Measurements from ENCODE around the gene PTPRE.

PTPRE gene

DNA sequence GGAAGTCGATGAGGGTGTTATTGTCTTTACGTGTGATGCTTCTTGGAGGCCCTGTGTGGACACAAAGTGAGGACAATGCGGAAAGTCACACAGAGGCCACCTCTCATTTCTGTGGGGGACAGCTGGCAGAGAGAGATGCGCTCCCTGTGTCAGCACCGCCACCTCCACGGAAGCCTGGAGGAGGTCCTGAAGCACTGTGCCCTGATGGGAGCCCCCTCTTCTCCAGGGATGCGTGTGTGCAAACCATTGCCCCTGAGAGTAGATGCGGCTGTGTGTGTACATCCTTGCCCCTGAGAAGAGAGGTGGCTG is 2.0 kb downstream of the PTPRE start:
- TF ChIP-seq, protein P1, sequence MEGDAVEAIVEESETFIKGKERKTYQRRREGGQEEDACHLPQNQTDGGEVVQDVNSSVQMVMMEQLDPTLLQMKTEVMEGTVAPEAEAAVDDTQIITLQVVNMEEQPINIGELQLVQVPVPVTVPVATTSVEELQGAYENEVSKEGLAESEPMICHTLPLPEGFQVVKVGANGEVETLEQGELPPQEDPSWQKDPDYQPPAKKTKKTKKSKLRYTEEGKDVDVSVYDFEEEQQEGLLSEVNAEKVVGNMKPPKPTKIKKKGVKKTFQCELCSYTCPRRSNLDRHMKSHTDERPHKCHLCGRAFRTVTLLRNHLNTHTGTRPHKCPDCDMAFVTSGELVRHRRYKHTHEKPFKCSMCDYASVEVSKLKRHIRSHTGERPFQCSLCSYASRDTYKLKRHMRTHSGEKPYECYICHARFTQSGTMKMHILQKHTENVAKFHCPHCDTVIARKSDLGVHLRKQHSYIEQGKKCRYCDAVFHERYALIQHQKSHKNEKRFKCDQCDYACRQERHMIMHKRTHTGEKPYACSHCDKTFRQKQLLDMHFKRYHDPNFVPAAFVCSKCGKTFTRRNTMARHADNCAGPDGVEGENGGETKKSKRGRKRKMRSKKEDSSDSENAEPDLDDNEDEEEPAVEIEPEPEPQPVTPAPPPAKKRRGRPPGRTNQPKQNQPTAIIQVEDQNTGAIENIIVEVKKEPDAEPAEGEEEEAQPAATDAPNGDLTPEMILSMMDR (IDR thresholded peaks at IDR 0.05; ENCODE audit: poor library complexity, severe bottlenecking): no peak
- H3K27me3 ChIP-seq (ENCODE audit: insufficient read depth, poor library complexity, severe bottlenecking): no peaks in the 10 kb centered on the region
- no peak overlapping the region for H3K4me3 ChIP-seq (ENCODE audit: severe bottlenecking)
- H3K9me3 ChIP-seq (ENCODE audit: severe bottlenecking): no peaks in the 10 kb centered on the region
- DNase-seq (ENCODE audit: low spot score): no peak
- H3K36me3 ChIP-seq (ENCODE audit: low read depth): no peaks in the 10 kb centered on the region
- peak overlapping the region; percentile 41 for H3K27ac ChIP-seq (ENCODE audit: poor library complexity, severe bottlenecking)
- peaks cover 11% of the 10 kb centered on the region for H3K4me1 ChIP-seq (ENCODE audit: insufficient read depth, poor library complexity, severe bottlenecking)
- ATAC-seq (ENCODE audit: low read depth): no peak

DNA sequence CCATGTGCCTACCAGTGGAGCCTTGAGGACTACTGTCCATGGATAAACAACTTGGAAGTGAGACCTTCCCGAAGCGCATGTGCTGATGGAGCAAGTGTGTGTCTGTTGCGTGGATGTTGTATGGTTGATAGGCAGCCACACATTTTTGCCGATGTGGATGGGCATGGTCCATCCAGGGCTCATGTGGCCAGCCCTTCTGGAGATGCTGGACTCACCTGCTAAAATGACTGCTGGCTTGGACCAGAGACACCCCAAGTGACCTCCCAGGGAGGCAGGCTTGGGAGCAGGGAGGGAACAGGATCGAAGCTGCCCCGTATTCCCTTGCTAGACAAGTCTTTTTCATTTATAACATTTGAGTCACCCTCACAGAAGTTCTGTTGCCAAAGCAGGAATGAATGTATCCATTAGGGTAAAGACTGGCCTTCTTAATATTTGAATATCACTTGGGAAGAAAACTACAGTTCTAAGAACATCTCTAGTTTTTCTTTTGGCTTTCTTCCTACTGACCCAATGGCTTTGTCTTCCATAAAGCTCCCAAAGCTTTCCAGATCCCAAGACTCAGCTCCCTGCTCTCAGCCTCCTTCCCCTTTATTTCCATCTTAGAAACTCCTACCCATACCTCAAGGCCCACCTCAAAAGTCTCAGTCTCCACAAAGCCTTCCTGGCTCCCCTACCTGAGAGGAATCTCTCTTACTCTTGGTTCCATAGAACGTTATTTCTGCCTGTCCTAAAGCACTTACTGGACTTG is 3.0 kb downstream of the PTPRE start:
- ATAC-seq (ENCODE audit: low read depth) (no peak), DNase-seq (ENCODE audit: low spot score) (no peak)
- Histone ChIP-seq H3K36me3 (ENCODE audit: low read depth) (no peaks in the 10 kb centered on the region), H3K27me3 (ENCODE audit: insufficient read depth, poor library complexity, severe bottlenecking) (no peaks in the 10 kb centered on the region), H3K27ac (ENCODE audit: poor library complexity, severe bottlenecking) (no peak overlapping the region), H3K4me1 (ENCODE audit: insufficient read depth, poor library complexity, severe bottlenecking) (peaks cover 11% of the 10 kb centered on the region), H3K4me3 (ENCODE audit: severe bottlenecking) (no peak overlapping the region), H3K9me3 (ENCODE audit: severe bottlenecking) (no peaks in the 10 kb centered on the region)
- TF ChIP-seq, protein P1 (IDR thresholded peaks at IDR 0.05; ENCODE audit: poor library complexity, severe bottlenecking): no peak

DNA sequence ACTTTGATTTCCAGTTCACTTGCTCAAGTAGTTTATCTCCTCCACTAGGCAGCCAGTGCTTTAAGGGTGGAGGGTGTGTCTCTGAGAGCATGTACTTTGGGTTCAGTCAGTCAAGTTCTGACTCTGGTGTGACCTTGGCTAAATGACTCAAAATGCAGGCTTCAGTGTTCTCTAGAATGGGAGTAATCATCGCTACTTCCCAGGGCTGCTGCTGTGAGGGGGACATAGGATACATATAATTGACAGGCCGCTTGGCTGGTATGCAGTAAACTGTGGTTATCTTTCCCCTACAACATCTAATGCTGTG is 3.5 kb downstream of the PTPRE start:
- Histone ChIP-seq H3K36me3 (ENCODE audit: low read depth) (no peaks in the 10 kb centered on the region), H3K4me3 (ENCODE audit: severe bottlenecking) (no peak overlapping the region), H3K27me3 (ENCODE audit: insufficient read depth, poor library complexity, severe bottlenecking) (no peaks in the 10 kb centered on the region), H3K4me1 (ENCODE audit: insufficient read depth, poor library complexity, severe bottlenecking) (peaks cover 11% of the 10 kb centered on the region), H3K27ac (ENCODE audit: poor library complexity, severe bottlenecking) (no peak overlapping the region), H3K9me3 (ENCODE audit: severe bottlenecking) (no peaks in the 10 kb centered on the region)
- no peak for DNase-seq (ENCODE audit: low spot score)
- ATAC-seq (ENCODE audit: low read depth): no peak
- TF ChIP-seq, protein P1 (IDR thresholded peaks at IDR 0.05; ENCODE audit: poor library complexity, severe bottlenecking): no peak

DNA sequence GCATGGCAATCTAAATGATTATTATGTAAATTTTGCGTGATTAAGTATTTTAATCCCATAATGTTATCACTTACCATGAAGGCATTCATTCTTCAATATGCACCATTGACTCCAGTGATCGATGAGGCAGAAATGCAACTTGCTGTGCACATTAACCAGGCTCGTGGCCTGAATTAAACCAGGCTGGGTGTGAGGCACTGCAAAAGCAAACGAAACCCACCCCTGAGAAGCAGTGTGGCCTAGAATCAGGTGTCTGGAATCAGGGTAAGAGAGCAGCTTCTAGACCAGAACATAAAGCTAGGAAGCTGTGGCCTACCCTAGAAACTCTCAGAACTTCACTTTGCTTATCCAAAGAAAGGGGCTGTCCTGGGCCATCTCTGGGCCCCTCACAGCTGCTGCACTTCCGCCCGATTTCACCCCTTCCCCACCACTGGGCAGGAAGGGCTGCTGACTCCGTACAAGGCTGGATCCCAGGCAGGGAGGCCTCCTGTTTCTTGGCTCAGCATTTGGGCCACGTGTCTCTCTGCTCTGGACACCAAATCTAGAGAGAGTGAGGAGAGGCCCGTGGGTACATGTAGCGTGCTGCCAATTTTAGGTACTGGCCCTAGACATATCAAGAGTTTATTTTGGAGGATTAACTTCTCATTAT is 4.4 kb downstream of the PTPRE start:
- TF ChIP-seq, protein P1 (IDR thresholded peaks at IDR 0.05; ENCODE audit: poor library complexity, severe bottlenecking): no peak
- Histone ChIP-seq H3K27ac (ENCODE audit: poor library complexity, severe bottlenecking) (no peak overlapping the region), H3K27me3 (ENCODE audit: insufficient read depth, poor library complexity, severe bottlenecking) (no peaks in the 10 kb centered on the region), H3K4me3 (ENCODE audit: severe bottlenecking) (no peak overlapping the region), H3K9me3 (ENCODE audit: severe bottlenecking) (no peaks in the 10 kb centered on the region), H3K4me1 (ENCODE audit: insufficient read depth, poor library complexity, severe bottlenecking) (peaks cover 11% of the 10 kb centered on the region), H3K36me3 (ENCODE audit: low read depth) (no peaks in the 10 kb centered on the region)
- DNase-seq (ENCODE audit: low spot score) (no peak), ATAC-seq (ENCODE audit: low read depth) (no peak)

DNA sequence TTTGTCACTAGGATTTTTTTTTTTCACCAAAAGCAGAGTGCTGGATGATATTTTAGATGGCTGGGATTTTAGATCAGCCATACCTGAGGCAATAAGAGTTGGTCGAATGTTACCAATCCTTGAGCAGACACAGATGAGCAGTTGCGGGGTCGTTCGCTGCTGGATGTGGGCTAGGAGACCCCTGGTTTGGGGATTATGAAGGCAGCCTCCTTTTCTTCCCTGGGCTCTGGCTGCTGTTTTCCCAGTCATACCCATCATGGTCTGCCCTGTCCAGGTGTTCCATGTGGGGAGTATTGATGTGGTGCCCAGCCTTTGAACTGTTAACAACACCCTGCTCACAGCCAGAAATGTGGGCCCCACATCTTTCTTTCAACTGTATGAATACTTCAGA is 5.0 kb downstream of the PTPRE start:
- no peaks in the 10 kb centered on the region for H3K36me3 ChIP-seq (ENCODE audit: low read depth)
- no peak overlapping the region for H3K4me3 ChIP-seq (ENCODE audit: severe bottlenecking)
- no peaks in the 10 kb centered on the region for H3K9me3 ChIP-seq (ENCODE audit: severe bottlenecking)
- DNase-seq (ENCODE audit: low spot score): no peak
- no peaks in the 10 kb centered on the region for H3K27me3 ChIP-seq (ENCODE audit: insufficient read depth, poor library complexity, severe bottlenecking)
- no peak for ATAC-seq (ENCODE audit: low read depth)
- TF ChIP-seq, protein P1 (IDR thresholded peaks at IDR 0.05; ENCODE audit: poor library complexity, severe bottlenecking): no peak
- H3K4me1 ChIP-seq (ENCODE audit: insufficient read depth, poor library complexity, severe bottlenecking): peaks cover 11% of the 10 kb centered on the region
- H3K27ac ChIP-seq (ENCODE audit: poor library complexity, severe bottlenecking): no peak overlapping the region
